Activated CD8-positive, alpha-beta T cell treated with anti-CD3 and anti-CD28 coated beads for 36 hours (primary cell): ENCODE data around the gene ST14. TPM values are rescaled to one million over a fixed set of nuclear protein-coding genes. Genes with fewer than 3 reads are reported as not detected.

Source experiments
- ATAC-seq: fragments of 200-7000 bp; cut with Tn5 transposase; one replicate; pipeline ENCODE4 v1.10.0; 2021; ENCODE audit warnings: mild to moderate bottlenecking, moderate library complexity
- CTCF ChIA-PET: fragments of 350-600 bp; sonication (Branson Sonifier 250); formaldehyde crosslinking; loops from one replicate; lab custom pipeline; 2021; ENCODE audit warnings: antibody characterized with exemption; lab: Charles Lee
- POLR2A ChIA-PET: fragments of 350-600 bp; sonication (Branson Sonifier 250); formaldehyde crosslinking; loops from one replicate; lab custom pipeline; 2021; ENCODE audit warnings: antibody characterized with exemption; lab: Charles Lee
- DNase-seq: peaks from one replicate; pipeline ENCODE4 v3.0.0-alpha.2; 2020
- H3K27ac Mint-ChIP-seq: one replicate; pipeline ENCODE4 v1.8.0; 2021; ENCODE audit warnings: mild to moderate bottlenecking, mixed read lengths
- H3K27me3 Mint-ChIP-seq: one replicate; pipeline ENCODE4 v1.8.0; 2021; ENCODE audit warnings: mixed read lengths
- H3K36me3 Mint-ChIP-seq: one replicate; pipeline ENCODE4 v1.8.0; 2021; ENCODE audit warnings: low read depth, mixed read lengths
- H3K4me1 Mint-ChIP-seq: one replicate; pipeline ENCODE4 v1.8.0; 2021; ENCODE audit warnings: low read depth, mixed read lengths
- H3K4me3 Mint-ChIP-seq: one replicate; pipeline ENCODE4 v1.8.0; 2021; ENCODE audit warnings: mild to moderate bottlenecking, moderate library complexity, mixed read lengths
- H3K9me3 Mint-ChIP-seq: one replicate; pipeline ENCODE4 v1.8.0; 2021; ENCODE audit warnings: mixed read lengths
- intact Hi-C: fragments of 100-400 bp; cut with micrococcal nuclease; formaldehyde crosslinking; loops from one replicate; pipeline ENCODE4 v1.10.0; 2022
- total RNA-seq, 2 experiments: library from RNA; stranded (reverse); gene quantifications; one replicate each; pipeline ENCODE4 v1.2.3, GENCODE V29; 2021
- TF ChIP-seq, protein P1 (sequence below): fragments of 200-600 bp; IDR thresholded peaks from one replicate; pipeline ENCODE4 v1.8.0; 2022; ENCODE audit warnings: antibody characterized with exemption, mild to moderate bottlenecking

The ST14 gene
- total RNA-seq, 2 experiments from 2014 or later = not detected

DNA sequence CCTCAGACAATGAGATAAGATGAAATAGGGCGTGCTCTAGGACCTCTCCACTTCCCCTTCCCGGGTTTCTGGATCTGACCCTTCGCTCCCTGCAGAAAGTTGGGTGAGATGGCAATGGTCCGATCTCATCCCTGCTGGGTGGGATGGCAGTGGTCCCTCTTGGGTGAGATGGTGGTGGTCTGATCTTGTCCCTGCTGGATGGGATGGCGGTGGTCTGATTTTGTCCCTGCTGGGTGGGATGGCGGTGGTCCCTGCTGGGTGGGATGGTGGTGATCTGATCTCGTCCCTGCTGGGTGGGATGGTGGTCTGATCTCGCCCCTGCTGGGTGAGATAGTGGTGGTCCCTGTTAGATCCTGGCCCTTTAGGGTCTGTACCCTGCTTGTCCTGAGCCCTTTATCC is 21.3 kb downstream of the ST14 start:
- TF ChIP-seq, protein P1, sequence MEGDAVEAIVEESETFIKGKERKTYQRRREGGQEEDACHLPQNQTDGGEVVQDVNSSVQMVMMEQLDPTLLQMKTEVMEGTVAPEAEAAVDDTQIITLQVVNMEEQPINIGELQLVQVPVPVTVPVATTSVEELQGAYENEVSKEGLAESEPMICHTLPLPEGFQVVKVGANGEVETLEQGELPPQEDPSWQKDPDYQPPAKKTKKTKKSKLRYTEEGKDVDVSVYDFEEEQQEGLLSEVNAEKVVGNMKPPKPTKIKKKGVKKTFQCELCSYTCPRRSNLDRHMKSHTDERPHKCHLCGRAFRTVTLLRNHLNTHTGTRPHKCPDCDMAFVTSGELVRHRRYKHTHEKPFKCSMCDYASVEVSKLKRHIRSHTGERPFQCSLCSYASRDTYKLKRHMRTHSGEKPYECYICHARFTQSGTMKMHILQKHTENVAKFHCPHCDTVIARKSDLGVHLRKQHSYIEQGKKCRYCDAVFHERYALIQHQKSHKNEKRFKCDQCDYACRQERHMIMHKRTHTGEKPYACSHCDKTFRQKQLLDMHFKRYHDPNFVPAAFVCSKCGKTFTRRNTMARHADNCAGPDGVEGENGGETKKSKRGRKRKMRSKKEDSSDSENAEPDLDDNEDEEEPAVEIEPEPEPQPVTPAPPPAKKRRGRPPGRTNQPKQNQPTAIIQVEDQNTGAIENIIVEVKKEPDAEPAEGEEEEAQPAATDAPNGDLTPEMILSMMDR = no peak
- CTCF ChIA-PET = no interaction called here
- H3K4me1 Mint-ChIP-seq = no peaks in the 10 kb centered on the region
- no peak overlapping the region for H3K4me3 Mint-ChIP-seq
- POLR2A ChIA-PET = no interaction called here
- H3K27me3 Mint-ChIP-seq = peaks cover 2% of the 10 kb centered on the region
- H3K9me3 Mint-ChIP-seq = no peaks in the 10 kb centered on the region
- no peaks in the 10 kb centered on the region for H3K36me3 Mint-ChIP-seq
- DNase-seq (no peak), ATAC-seq (no peak)
- intact Hi-C loops = no loop called here
- no peak overlapping the region for H3K27ac Mint-ChIP-seq

DNA sequence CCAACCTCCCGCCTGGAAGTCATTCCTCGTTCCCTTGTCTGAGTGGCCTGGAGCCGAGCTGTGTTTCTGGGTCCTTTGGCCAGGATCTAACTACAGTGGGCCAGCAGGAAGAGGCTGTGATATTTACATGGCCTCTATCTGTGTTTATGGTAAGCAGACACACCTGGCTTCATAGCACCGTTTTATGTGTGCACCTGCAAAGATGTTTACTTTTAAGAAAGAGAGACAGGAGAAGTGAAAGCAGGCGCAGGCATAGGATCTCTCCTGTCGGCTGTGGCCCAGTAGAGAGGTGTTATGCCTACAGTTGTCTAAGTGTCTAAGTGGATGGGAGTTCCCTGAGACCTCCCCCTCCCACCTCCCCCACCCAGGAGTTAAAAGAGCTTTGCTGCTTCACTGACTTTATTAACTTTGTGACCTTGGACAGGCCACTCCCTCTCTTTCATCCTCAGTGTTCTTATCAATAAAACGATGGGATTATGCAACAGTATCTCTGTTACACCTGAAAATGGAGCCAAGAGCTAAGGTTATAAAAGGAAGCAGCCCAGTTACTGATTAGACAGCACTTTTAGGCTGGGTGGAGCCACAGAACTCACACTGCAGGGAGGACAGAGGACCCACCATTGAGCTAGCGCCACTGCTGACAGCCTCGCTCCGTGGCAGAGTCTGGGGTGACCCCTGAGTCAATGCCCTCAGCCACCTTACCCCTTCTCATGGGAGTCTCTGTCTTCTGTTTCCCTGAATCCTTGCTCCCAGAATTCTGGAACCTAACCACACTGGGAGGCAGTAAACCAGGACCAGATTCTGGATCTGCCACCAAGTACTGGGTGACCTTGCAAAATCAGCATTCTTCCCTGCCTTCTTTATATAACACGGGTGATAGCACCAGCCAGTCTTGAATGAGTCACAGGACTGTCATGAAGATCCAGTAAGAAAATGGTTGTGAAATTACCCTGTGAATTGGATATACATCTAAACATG is 22.0 kb downstream of the ST14 start:
- H3K9me3 Mint-ChIP-seq = no peaks in the 10 kb centered on the region
- no peak for ATAC-seq
- no peak for DNase-seq
- TF ChIP-seq, protein P1 = no peak
- H3K27me3 Mint-ChIP-seq = no peaks in the 10 kb centered on the region
- intact Hi-C loops = no loop called here
- no peak overlapping the region for H3K4me3 Mint-ChIP-seq
- CTCF ChIA-PET = interaction anchor here (0.6 kb wide), 1 partner anchor 85 kb away, joined by 3 read pairs; no protein-coding TSS in a partner anchor
- H3K27ac Mint-ChIP-seq = no peak overlapping the region
- H3K4me1 Mint-ChIP-seq = no peaks in the 10 kb centered on the region
- no peaks in the 10 kb centered on the region for H3K36me3 Mint-ChIP-seq
- POLR2A ChIA-PET = no interaction called here

GRCh38 chr11:130183878-130184610 is 24.5 kb downstream of the ST14 start:
- intact Hi-C loops = no loop called here
- TF ChIP-seq, protein P1 = no peak
- POLR2A ChIA-PET = no interaction called here
- no peak for DNase-seq
- Mint-ChIP-seq H3K4me1 (no peaks in the 10 kb centered on the region), H3K36me3 (no peaks in the 10 kb centered on the region), H3K27ac (no peak overlapping the region), H3K27me3 (no peaks in the 10 kb centered on the region), H3K9me3 (no peaks in the 10 kb centered on the region), H3K4me3 (no peak overlapping the region)
- no peak for ATAC-seq
- CTCF ChIA-PET = interaction anchor here (0.6 kb wide), 1 partner anchor 352 kb away, joined by 3 read pairs; no protein-coding TSS in a partner anchor

GRCh38 chr11:130187096-130187495 is 27.5 kb downstream of the ST14 start:
- H3K4me3 Mint-ChIP-seq = no peak overlapping the region
- no peaks in the 10 kb centered on the region for H3K4me1 Mint-ChIP-seq
- ChIA-PET CTCF (interaction anchor here (2.4 kb wide), 1 partner anchor 26 kb away, joined by 7 read pairs; no protein-coding TSS in a partner anchor), POLR2A (no interaction called here)
- no peaks in the 10 kb centered on the region for H3K9me3 Mint-ChIP-seq
- DNase-seq (no peak), ATAC-seq (no peak)
- no peak overlapping the region for H3K27ac Mint-ChIP-seq
- intact Hi-C loops = no loop called here
- TF ChIP-seq, protein P1 = no peak
- no peaks in the 10 kb centered on the region for H3K27me3 Mint-ChIP-seq
- H3K36me3 Mint-ChIP-seq = no peaks in the 10 kb centered on the region
